ENCODE measurements around the gene ZAR1. TPM values are rescaled to one million over a fixed set of nuclear protein-coding genes. Genes with fewer than 3 reads are reported as not detected.

Gene ZAR1
- total and polyA plus RNA-seq, 10 of the 15 experiments (the other 5 are each of a cell fraction or from before 2014, with no cell fraction given) = not detected

DNA sequence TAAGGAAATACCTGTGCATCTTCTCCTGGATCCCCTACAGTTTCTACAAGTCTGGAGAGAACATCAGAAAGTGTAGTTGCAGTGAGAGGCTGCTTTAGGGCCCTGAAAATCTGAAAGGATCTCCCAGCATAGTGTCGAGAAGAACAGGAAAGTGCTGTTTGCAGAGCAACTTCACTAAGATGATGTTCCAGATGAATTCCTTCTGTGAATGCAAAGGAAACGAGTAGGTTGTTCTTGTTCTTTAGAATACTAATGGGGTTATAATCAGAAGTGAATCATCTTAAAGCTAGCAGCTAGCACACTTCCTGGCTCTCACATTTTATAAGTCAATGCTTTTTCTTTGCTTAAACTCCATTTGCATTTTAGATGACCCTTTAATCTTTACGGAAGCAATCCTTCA lies 53.7 kb downstream of the ZAR1 start:
- Histone ChIP-seq H3K9ac (ENCODE audit: control insufficient read depth, insufficient read depth, low read length) (no peak overlapping the region), H3K36me3 (ENCODE audit: control insufficient read depth in 2 of 2, insufficient read depth in 2 of 2, low read length in 1 of 2) (peaks cover 2 to 28% of the 10 kb centered on the region in 2 experiments), H4K20me1 (ENCODE audit: control insufficient read depth, insufficient read depth) (no peaks in the 10 kb centered on the region), H3K79me2 (ENCODE audit: control insufficient read depth, insufficient read depth, low read length) (no peaks in the 10 kb centered on the region), H2AFZ (ENCODE audit: control insufficient read depth, low read depth, low read length) (no peak overlapping the region), H3K9me3 (replicated peaks; ENCODE audit: control insufficient read depth, insufficient read depth, low read length) (no peaks in the 10 kb centered on the region), H3K27me3 (replicated peaks in 1 of 2; ENCODE audit: control insufficient read depth in 2 of 2, insufficient read depth in 2 of 2, low read length in 1 of 2) (no peaks in the 10 kb centered on the region), H3K27ac (ENCODE audit: control insufficient read depth, insufficient read depth) (no peak overlapping the region), H3K4me1 (ENCODE audit: control insufficient read depth, insufficient read depth, low read length) (no peaks in the 10 kb centered on the region), H3K4me3 (no peak overlapping the region), H3K4me2 (ENCODE audit: control insufficient read depth, insufficient read depth) (no peak overlapping the region)
- FAIRE-seq (no peak), ATAC-seq (no peak), DNase-seq (ENCODE audit: low read depth, low spot score) (no peak)
- intact Hi-C loops (cut with micrococcal nuclease; ENCODE audit: unreplicated experiment) = no loop called here
- ChIA-PET SMC1A (ENCODE audit: uncharacterized antibody, unreplicated experiment) (interaction anchor here (1.3 kb wide), 1 partner anchor 19 kb away, joined by 3 read pairs; no protein-coding TSS in a partner anchor), CTCF (interaction anchor here (0.5 to 1.2 kb wide), 4 partner anchors 10 to 229 kb away, joined by 3 to 4 read pairs (median 3); no protein-coding TSS in a partner anchor), RAD21 (ENCODE audit: unreplicated experiment) (no interaction called here), POLR2A (no interaction called here)
- TF ChIP-seq HDAC2 (IDR thresholded peaks at IDR 0.05) (no peak), MYB (IDR thresholded peaks at IDR 0.05; ENCODE audit: borderline replicate concordance, low read depth, low read length) (no peak), WRNIP1 (IDR thresholded peaks at IDR 0.05; ENCODE audit: borderline replicate concordance, low read depth, low read length) (no peak), SIX5 (IDR thresholded peaks at IDR 0.05; ENCODE audit: low read depth, low read length, severe bottlenecking) (no peak), SUPT20H (IDR thresholded peaks at IDR 0.05; ENCODE audit: borderline replicate concordance, control insufficient read depth, low read depth, low read length) (no peak), PAX8 (IDR thresholded peaks at IDR 0.05) (no peak), YY1 (IDR thresholded peaks at IDR 0.05; ENCODE audit: low read depth, low read length) (no peak), IKZF2 (IDR thresholded peaks at IDR 0.05) (no peak)
- TF ChIP-seq, protein P1, sequence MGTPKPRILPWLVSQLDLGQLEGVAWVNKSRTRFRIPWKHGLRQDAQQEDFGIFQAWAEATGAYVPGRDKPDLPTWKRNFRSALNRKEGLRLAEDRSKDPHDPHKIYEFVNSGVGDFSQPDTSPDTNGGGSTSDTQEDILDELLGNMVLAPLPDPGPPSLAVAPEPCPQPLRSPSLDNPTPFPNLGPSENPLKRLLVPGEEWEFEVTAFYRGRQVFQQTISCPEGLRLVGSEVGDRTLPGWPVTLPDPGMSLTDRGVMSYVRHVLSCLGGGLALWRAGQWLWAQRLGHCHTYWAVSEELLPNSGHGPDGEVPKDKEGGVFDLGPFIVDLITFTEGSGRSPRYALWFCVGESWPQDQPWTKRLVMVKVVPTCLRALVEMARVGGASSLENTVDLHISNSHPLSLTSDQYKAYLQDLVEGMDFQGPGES (IDR thresholded peaks at IDR 0.05) = no peak
- 69% methylated on average over 3 of the region's 3 CpGs for WGBS (ENCODE audit: insufficient coverage, insufficient replicate concordance, low lambda C conversion rate, missing lambda C conversion rate)
- BruUV-seq (replicated peaks) = no TSS peak
- in situ Hi-C loops (cut with MboI) = no loop called here

Other genes starting within 250 kb of the ZAR1 start
- gene TEC, start 220.4 kb upstream of the ZAR1 start, total RNA-seq (2014; rRNA removed) = 24.2 and 27.2 TPM in 2 replicates
- gene TEC, start 220.4 kb upstream of the ZAR1 start, total RNA-seq (2014; rRNA removed; fragmentation: Illumina TruSeq; extraction: Trizol) = 24.4 and 25.6 TPM in 2 replicates
- 19.0 and 20.2 TPM in 2 replicates for gene TEC, start 220.4 kb upstream of the ZAR1 start, total RNA-seq (2021)
- 15.4 and 21.3 TPM in 2 replicates for gene TEC, start 220.4 kb upstream of the ZAR1 start, polyA plus RNA-seq (2011; rRNA removed)
- 18.6 and 23.7 TPM in 2 replicates for gene TEC, start 220.4 kb upstream of the ZAR1 start, polyA plus RNA-seq (2014; fragmentation: Illumina TruSeq; extraction: Trizol)
- 1 to 10 TPM; 7.4 to 10.0 TPM for gene TEC, start 220.4 kb upstream of the ZAR1 start, polyA plus RNA-seq (2014; fragmentation: Nextera tagmentation; extraction: Ambion mirVana)
- gene TEC, start 220.4 kb upstream of the ZAR1 start, polyA plus RNA-seq (2014; rRNA removed) = 17.3 and 19.3 TPM in 2 replicates
- 10 to 100 TPM; 14.6 to 15.5 TPM for gene TEC, start 220.4 kb upstream of the ZAR1 start, polyA plus RNA-seq (2016; fragmentation: Nextera tagmentation; extraction: Ambion mirVana)
- gene SLAIN2, start 148.7 kb upstream of the ZAR1 start, total RNA-seq (2014; rRNA removed) = 11.4 and 17.5 TPM in 2 replicates
- 36.7 and 38.5 TPM in 2 replicates for gene SLAIN2, start 148.7 kb upstream of the ZAR1 start, total RNA-seq (2014; rRNA removed; fragmentation: Illumina TruSeq; extraction: Trizol)
- 34.8 and 39.2 TPM in 2 replicates for gene SLAIN2, start 148.7 kb upstream of the ZAR1 start, total RNA-seq (2021)
- gene SLAIN2, start 148.7 kb upstream of the ZAR1 start, polyA plus RNA-seq (2011; rRNA removed) = 24.3 and 26.1 TPM in 2 replicates
- 73.5 and 96.6 TPM in 2 replicates for gene SLAIN2, start 148.7 kb upstream of the ZAR1 start, polyA plus RNA-seq (2014; fragmentation: Illumina TruSeq; extraction: Trizol)
- gene SLAIN2, start 148.7 kb upstream of the ZAR1 start, polyA plus RNA-seq (2014; fragmentation: Nextera tagmentation; extraction: Ambion mirVana) = 1 to 10 TPM; 4.3 to 6.0 TPM
- 13.5 and 13.8 TPM in 2 replicates for gene SLAIN2, start 148.7 kb upstream of the ZAR1 start, polyA plus RNA-seq (2014; rRNA removed)
- 10 to 100 TPM; 26.6 to 28.9 TPM for gene SLAIN2, start 148.7 kb upstream of the ZAR1 start, polyA plus RNA-seq (2016; fragmentation: Nextera tagmentation; extraction: Ambion mirVana)
- gene SLC10A4, start 6.9 kb upstream of the ZAR1 start, total RNA-seq (2014; rRNA removed) = not detected in 2 replicates
- gene SLC10A4, start 6.9 kb upstream of the ZAR1 start, total RNA-seq (2014; rRNA removed; fragmentation: Illumina TruSeq; extraction: Trizol) = not detected in 2 replicates
- gene SLC10A4, start 6.9 kb upstream of the ZAR1 start, total RNA-seq (2021) = not detected in 2 replicates
- gene SLC10A4, start 6.9 kb upstream of the ZAR1 start, polyA plus RNA-seq (2011; rRNA removed) = 0.12 TPM in 2 replicates
- gene SLC10A4, start 6.9 kb upstream of the ZAR1 start, polyA plus RNA-seq (2014; fragmentation: Illumina TruSeq; extraction: Trizol) = not detected in 2 replicates
- gene SLC10A4, start 6.9 kb upstream of the ZAR1 start, polyA plus RNA-seq (2014; fragmentation: Nextera tagmentation; extraction: Ambion mirVana) = not detected
- not detected in 2 replicates for gene SLC10A4, start 6.9 kb upstream of the ZAR1 start, polyA plus RNA-seq (2014; rRNA removed)
- not detected for gene SLC10A4, start 6.9 kb upstream of the ZAR1 start, polyA plus RNA-seq (2016; fragmentation: Nextera tagmentation; extraction: Ambion mirVana)